ENCODE data around the gene SLC6A18. TPM values are rescaled to one million over a fixed set of nuclear protein-coding genes. Genes with fewer than 3 reads are reported as not detected.

Gene SLC6A18
- polyA plus RNA-seq, 1 of the 3 experiments (the other 2 are of a cell fraction): not detected

DNA sequence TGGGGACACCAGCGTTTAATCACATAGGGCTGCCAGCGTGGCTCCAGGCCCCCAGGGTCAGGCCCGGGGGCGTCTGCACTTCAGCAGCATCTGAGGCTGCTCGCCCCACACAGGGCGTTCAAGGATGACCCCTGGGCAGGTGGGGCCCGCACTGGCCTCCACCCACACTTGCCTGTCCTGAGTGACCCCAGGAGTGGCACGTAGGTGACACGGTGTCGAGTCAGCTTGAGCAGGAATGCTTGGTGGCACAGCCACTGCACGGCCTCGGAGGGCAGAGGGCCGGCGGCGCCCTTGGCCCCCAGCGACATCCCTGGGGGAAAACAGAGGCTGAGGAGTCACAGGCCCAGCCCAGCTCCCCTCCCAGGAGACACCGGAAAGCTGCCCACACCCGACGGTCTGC lies 29.0 kb downstream of the SLC6A18 start:
- Histone ChIP-seq H3K4me1 (ENCODE audit: control insufficient read depth in 1 of 2, insufficient read depth in 2 of 2, low read depth in 1 of 2, low read length in 1 of 2) (no peaks in the 10 kb centered on the region), H3K9me3 (no peaks in the 10 kb centered on the region), H3K27ac (ENCODE audit: low read depth in 2 of 2, low read length in 1 of 2) (no peak overlapping the region), H4K20me1 (ENCODE audit: insufficient read depth) (no peaks in the 10 kb centered on the region), H3K9ac (no peak overlapping the region), H2AFZ (ENCODE audit: low read depth) (no peak overlapping the region), H3K9me2 (no peaks in the 10 kb centered on the region), H3K4me2 (no peak overlapping the region), H3K79me2 (ENCODE audit: insufficient read depth) (no peaks in the 10 kb centered on the region), H3K27me3 (ENCODE audit: insufficient read depth) (no peaks in the 10 kb centered on the region), H3K4me3 (ENCODE audit: low read depth in 2 of 2, low read length in 1 of 2) (no peak overlapping the region), H3K36me3 (replicated peaks in 1 of 2; ENCODE audit: control insufficient read depth in 1 of 2, insufficient read depth in 2 of 2, low read length in 1 of 2) (no peaks in the 10 kb centered on the region), H3F3A (replicated peaks; ENCODE audit: insufficient read depth) (no peaks in the 10 kb centered on the region)
- TF ChIP-seq, protein P1, sequence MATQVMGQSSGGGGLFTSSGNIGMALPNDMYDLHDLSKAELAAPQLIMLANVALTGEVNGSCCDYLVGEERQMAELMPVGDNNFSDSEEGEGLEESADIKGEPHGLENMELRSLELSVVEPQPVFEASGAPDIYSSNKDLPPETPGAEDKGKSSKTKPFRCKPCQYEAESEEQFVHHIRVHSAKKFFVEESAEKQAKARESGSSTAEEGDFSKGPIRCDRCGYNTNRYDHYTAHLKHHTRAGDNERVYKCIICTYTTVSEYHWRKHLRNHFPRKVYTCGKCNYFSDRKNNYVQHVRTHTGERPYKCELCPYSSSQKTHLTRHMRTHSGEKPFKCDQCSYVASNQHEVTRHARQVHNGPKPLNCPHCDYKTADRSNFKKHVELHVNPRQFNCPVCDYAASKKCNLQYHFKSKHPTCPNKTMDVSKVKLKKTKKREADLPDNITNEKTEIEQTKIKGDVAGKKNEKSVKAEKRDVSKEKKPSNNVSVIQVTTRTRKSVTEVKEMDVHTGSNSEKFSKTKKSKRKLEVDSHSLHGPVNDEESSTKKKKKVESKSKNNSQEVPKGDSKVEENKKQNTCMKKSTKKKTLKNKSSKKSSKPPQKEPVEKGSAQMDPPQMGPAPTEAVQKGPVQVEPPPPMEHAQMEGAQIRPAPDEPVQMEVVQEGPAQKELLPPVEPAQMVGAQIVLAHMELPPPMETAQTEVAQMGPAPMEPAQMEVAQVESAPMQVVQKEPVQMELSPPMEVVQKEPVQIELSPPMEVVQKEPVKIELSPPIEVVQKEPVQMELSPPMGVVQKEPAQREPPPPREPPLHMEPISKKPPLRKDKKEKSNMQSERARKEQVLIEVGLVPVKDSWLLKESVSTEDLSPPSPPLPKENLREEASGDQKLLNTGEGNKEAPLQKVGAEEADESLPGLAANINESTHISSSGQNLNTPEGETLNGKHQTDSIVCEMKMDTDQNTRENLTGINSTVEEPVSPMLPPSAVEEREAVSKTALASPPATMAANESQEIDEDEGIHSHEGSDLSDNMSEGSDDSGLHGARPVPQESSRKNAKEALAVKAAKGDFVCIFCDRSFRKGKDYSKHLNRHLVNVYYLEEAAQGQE (IDR thresholded peaks at IDR 0.05; ENCODE audit: low read depth, low read length): no peak
- no peak for TF ChIP-seq TAF1 (IDR thresholded peaks at IDR 0.05; ENCODE audit: borderline replicate concordance, low read depth, low read length)
- no peak for TF ChIP-seq SIN3A (IDR thresholded peaks at IDR 0.05; ENCODE audit: borderline replicate concordance, low read depth, low read length)
- TF ChIP-seq, protein P2, sequence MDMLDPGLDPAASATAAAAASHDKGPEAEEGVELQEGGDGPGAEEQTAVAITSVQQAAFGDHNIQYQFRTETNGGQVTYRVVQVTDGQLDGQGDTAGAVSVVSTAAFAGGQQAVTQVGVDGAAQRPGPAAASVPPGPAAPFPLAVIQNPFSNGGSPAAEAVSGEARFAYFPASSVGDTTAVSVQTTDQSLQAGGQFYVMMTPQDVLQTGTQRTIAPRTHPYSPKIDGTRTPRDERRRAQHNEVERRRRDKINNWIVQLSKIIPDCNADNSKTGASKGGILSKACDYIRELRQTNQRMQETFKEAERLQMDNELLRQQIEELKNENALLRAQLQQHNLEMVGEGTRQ (IDR thresholded peaks at IDR 0.05; ENCODE audit: borderline replicate concordance, low read depth, low read length): no peak
- TF ChIP-seq RAD21 (IDR thresholded peaks at IDR 0.05; ENCODE audit: low read length): no peak
- TF ChIP-seq, protein P3, sequence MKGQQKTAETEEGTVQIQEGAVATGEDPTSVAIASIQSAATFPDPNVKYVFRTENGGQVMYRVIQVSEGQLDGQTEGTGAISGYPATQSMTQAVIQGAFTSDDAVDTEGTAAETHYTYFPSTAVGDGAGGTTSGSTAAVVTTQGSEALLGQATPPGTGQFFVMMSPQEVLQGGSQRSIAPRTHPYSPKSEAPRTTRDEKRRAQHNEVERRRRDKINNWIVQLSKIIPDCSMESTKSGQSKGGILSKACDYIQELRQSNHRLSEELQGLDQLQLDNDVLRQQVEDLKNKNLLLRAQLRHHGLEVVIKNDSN (IDR thresholded peaks at IDR 0.05; ENCODE audit: borderline replicate concordance, low read depth): no peak
- TF ChIP-seq CHD2 (IDR thresholded peaks at IDR 0.05; ENCODE audit: low read length, partially characterized antibody): no peak
- 51% methylated on average over 19 of the region's 19 CpGs for WGBS (ENCODE audit: low lambda C conversion rate)
- no peak for DNase-seq
- CTCF ChIA-PET: interaction anchor here (1.6 kb wide), 1 partner anchor 80 kb away, joined by 8 read pairs; no protein-coding TSS in a partner anchor
- POLR2A ChIA-PET: no interaction called here

DNA sequence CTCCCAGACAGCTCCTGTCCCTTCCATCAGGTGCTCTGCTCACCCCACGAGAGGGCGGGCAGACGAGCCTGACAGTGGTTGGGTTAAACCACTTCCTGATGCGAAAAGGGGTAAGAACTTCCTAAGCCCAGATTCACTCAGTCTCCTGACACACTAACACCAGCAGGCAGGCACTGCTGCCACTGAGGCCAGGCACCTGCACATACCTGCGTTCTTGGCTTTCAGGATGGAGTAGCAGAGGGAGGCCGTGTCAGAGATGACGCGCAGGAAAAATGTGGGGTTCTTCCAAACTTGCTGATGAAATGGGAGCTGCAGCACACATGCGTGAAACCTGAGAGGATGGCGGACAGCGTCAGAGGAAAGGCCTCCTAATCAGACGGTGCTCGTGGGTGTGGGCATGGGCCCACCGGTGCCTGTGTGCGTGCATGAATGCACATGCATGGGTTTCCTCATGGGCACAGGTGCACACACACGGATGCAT lies 29.9 kb downstream of the SLC6A18 start:
- H3K79me2 ChIP-seq (ENCODE audit: insufficient read depth): no peaks in the 10 kb centered on the region
- WGBS (ENCODE audit: low lambda C conversion rate): 77% methylated on average over 14 of the region's 16 CpGs
- ChIA-PET POLR2A (no interaction called here), CTCF (interaction anchor here (1.6 kb wide), 1 partner anchor 81 kb away, joined by 8 read pairs; no protein-coding TSS in a partner anchor)
- H3K4me1 ChIP-seq (ENCODE audit: control insufficient read depth in 1 of 2, insufficient read depth in 2 of 2, low read depth in 1 of 2, low read length in 1 of 2): no peaks in the 10 kb centered on the region
- H3K36me3 ChIP-seq (replicated peaks in 1 of 2; ENCODE audit: control insufficient read depth in 1 of 2, insufficient read depth in 2 of 2, low read length in 1 of 2): no peaks in the 10 kb centered on the region
- H3K9me2 ChIP-seq: no peaks in the 10 kb centered on the region
- no peak overlapping the region for H3K9ac ChIP-seq
- H4K20me1 ChIP-seq (ENCODE audit: insufficient read depth): no peaks in the 10 kb centered on the region
- no peak overlapping the region for H3K4me3 ChIP-seq (ENCODE audit: low read depth in 2 of 2, low read length in 1 of 2)
- TF ChIP-seq SMC3 (IDR thresholded peaks at IDR 0.05; ENCODE audit: low read depth, low read length) (no peak), TAF1 (IDR thresholded peaks at IDR 0.05; ENCODE audit: borderline replicate concordance, low read depth, low read length) (no peak), MEF2A (IDR thresholded peaks at IDR 0.05; ENCODE audit: borderline replicate concordance, low read depth) (no peak), RAD21 (IDR thresholded peaks at IDR 0.05; ENCODE audit: low read length) (no peak), TCF12 (IDR thresholded peaks at IDR 0.05) (no peak), GABPA (IDR thresholded peaks at IDR 0.05; ENCODE audit: low read depth) (no peak), EZH2phosphoT487 (IDR thresholded peaks at IDR 0.05; ENCODE audit: borderline replicate concordance, low read depth) (no peak)
- TF ChIP-seq, protein P4, sequence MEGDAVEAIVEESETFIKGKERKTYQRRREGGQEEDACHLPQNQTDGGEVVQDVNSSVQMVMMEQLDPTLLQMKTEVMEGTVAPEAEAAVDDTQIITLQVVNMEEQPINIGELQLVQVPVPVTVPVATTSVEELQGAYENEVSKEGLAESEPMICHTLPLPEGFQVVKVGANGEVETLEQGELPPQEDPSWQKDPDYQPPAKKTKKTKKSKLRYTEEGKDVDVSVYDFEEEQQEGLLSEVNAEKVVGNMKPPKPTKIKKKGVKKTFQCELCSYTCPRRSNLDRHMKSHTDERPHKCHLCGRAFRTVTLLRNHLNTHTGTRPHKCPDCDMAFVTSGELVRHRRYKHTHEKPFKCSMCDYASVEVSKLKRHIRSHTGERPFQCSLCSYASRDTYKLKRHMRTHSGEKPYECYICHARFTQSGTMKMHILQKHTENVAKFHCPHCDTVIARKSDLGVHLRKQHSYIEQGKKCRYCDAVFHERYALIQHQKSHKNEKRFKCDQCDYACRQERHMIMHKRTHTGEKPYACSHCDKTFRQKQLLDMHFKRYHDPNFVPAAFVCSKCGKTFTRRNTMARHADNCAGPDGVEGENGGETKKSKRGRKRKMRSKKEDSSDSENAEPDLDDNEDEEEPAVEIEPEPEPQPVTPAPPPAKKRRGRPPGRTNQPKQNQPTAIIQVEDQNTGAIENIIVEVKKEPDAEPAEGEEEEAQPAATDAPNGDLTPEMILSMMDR (IDR thresholded peaks at IDR 0.05): no peak
- H3F3A ChIP-seq (replicated peaks; ENCODE audit: insufficient read depth): no peaks in the 10 kb centered on the region
- H3K4me2 ChIP-seq: no peak overlapping the region
- H3K27me3 ChIP-seq (ENCODE audit: insufficient read depth): no peaks in the 10 kb centered on the region
- no peak overlapping the region for H2AFZ ChIP-seq (ENCODE audit: low read depth)
- DNase-seq: no peak
- no peaks in the 10 kb centered on the region for H3K9me3 ChIP-seq
- H3K27ac ChIP-seq (ENCODE audit: low read depth in 2 of 2, low read length in 1 of 2): no peak overlapping the region

Measured in SK-N-SH (cell line).